ENCODE data around the gene HIRIP3. TPM values are rescaled to one million over a fixed set of nuclear protein-coding genes. Genes with fewer than 3 reads are reported as not detected.

Gene HIRIP3
- total and polyA plus RNA-seq, 2 donors = 14.8 to 19.9 TPM

GRCh38 chr16:30030841-30031413 lies 35.5 kb upstream of the HIRIP3 start, which contains the start of gene TLCD3B:
TSS of gene TLCD3B (minus strand) at chr16:30031271. CDS start at chr16:30030527, 744 bp downstream.
- no peak for DNase-seq (ENCODE audit: low read depth in 6 of 9, low spot score in 9 of 9)
- peaks cover 0 to 10% of the 10 kb centered on the region in 2 donors for H3K9me3 ChIP-seq (ENCODE audit: control insufficient read depth in 2 of 2, insufficient read depth in 1 of 2, low read length in 1 of 2)
- peak within 1 kb of the TSS in 1 of 2 donors; percentile 25 for H3K4me3 ChIP-seq (ENCODE audit: low read length in 2 of 2)
- H3K36me3 ChIP-seq (ENCODE audit: control insufficient read depth in 2 of 2, insufficient read depth in 2 of 2, low read length in 1 of 2) = peaks cover 0 to 2% of the 10 kb centered on the region in 2 donors
- peaks cover 0 to 10% of the 10 kb centered on the region in 2 donors for H3K4me1 ChIP-seq (ENCODE audit: control insufficient read depth in 2 of 2, insufficient read depth in 2 of 2, low read length in 2 of 2)
- 1% methylated on average over 27 of the region's 27 CpGs for WGBS
- peaks cover 37 to 77% of the 10 kb centered on the region in 2 donors for H3K27me3 ChIP-seq (ENCODE audit: control insufficient read depth in 2 of 2, insufficient read depth in 1 of 2, low read length in 1 of 2)
- H3K27ac ChIP-seq (ENCODE audit: low read depth in 1 of 2, low read length in 1 of 2) = no peak within 1 kb of the TSS

- peaks cover 0 to 10% of the 10 kb centered on the region in 2 donors for H3K9me3 ChIP-seq (ENCODE audit: control insufficient read depth in 2 of 2, insufficient read depth in 1 of 2, low read length in 1 of 2)
- H3K27ac ChIP-seq (ENCODE audit: low read depth in 1 of 2, low read length in 1 of 2) = no peak overlapping the region
- peaks cover 37 to 81% of the 10 kb centered on the region in 2 donors for H3K27me3 ChIP-seq (ENCODE audit: control insufficient read depth in 2 of 2, insufficient read depth in 1 of 2, low read length in 1 of 2)
- peaks cover 0 to 10% of the 10 kb centered on the region in 2 donors for H3K4me1 ChIP-seq (ENCODE audit: control insufficient read depth in 2 of 2, insufficient read depth in 2 of 2, low read length in 2 of 2)
- H3K36me3 ChIP-seq (ENCODE audit: control insufficient read depth in 2 of 2, insufficient read depth in 2 of 2, low read length in 1 of 2) = peaks cover 0 to 2% of the 10 kb centered on the region in 2 donors
- no peak overlapping the region for H3K4me3 ChIP-seq (ENCODE audit: low read length in 2 of 2)
- DNase-seq (ENCODE audit: low read depth in 6 of 9, low spot score in 9 of 9) = no peak
- WGBS = 27% methylated on average over 23 of the region's 23 CpGs
These were observed 34.7 kb upstream of the HIRIP3 start for GRCh38 chr16:30030011-30030685.

GRCh38 chr16:30028438-30029076 lies 33.1 kb upstream of the HIRIP3 start:
- WGBS = 21% methylated on average over 18 of the region's 18 CpGs
- H3K27ac ChIP-seq (ENCODE audit: low read depth in 1 of 2, low read length in 1 of 2) = no peak overlapping the region
- DNase-seq (ENCODE audit: low read depth in 6 of 9, low spot score in 9 of 9) = no peak
- no peak overlapping the region for H3K4me3 ChIP-seq (ENCODE audit: low read length in 2 of 2)
- H3K9me3 ChIP-seq (ENCODE audit: control insufficient read depth in 2 of 2, insufficient read depth in 1 of 2, low read length in 1 of 2) = peaks cover 0 to 10% of the 10 kb centered on the region in 2 donors
- peaks cover 37 to 92% of the 10 kb centered on the region in 2 donors for H3K27me3 ChIP-seq (ENCODE audit: control insufficient read depth in 2 of 2, insufficient read depth in 1 of 2, low read length in 1 of 2)
- peaks cover 0 to 10% of the 10 kb centered on the region in 2 donors for H3K4me1 ChIP-seq (ENCODE audit: control insufficient read depth in 2 of 2, insufficient read depth in 2 of 2, low read length in 2 of 2)
- H3K36me3 ChIP-seq (ENCODE audit: control insufficient read depth in 2 of 2, insufficient read depth in 2 of 2, low read length in 1 of 2) = peaks cover 0 to 2% of the 10 kb centered on the region in 2 donors

GRCh38 chr16:30027588-30028437 lies 32.4 kb upstream of the HIRIP3 start:
- Histone ChIP-seq H3K27me3 (ENCODE audit: control insufficient read depth in 2 of 2, insufficient read depth in 1 of 2, low read length in 1 of 2) (peaks cover 37 to 97% of the 10 kb centered on the region in 2 donors), H3K4me1 (ENCODE audit: control insufficient read depth in 2 of 2, insufficient read depth in 2 of 2, low read length in 2 of 2) (peaks cover 0 to 10% of the 10 kb centered on the region in 2 donors), H3K9me3 (ENCODE audit: control insufficient read depth in 2 of 2, insufficient read depth in 1 of 2, low read length in 1 of 2) (peaks cover 0 to 10% of the 10 kb centered on the region in 2 donors), H3K4me3 (ENCODE audit: low read length in 2 of 2) (no peak overlapping the region), H3K27ac (ENCODE audit: low read depth in 1 of 2, low read length in 1 of 2) (no peak overlapping the region), H3K36me3 (ENCODE audit: control insufficient read depth in 2 of 2, insufficient read depth in 2 of 2, low read length in 1 of 2) (peaks cover 0 to 2% of the 10 kb centered on the region in 2 donors)
- 55% methylated on average over 13 of the region's 13 CpGs for WGBS
- DNase-seq (ENCODE audit: low read depth in 6 of 9, low spot score in 9 of 9) = no peak

GRCh38 chr16:30026449-30026848 lies 31.0 kb upstream of the HIRIP3 start:
- peaks cover 34 to 87% of the 10 kb centered on the region in 2 donors for H3K27me3 ChIP-seq (ENCODE audit: control insufficient read depth in 2 of 2, insufficient read depth in 1 of 2, low read length in 1 of 2)
- 94% methylated on average over 18 of the region's 18 CpGs for WGBS
- no peak overlapping the region for H3K27ac ChIP-seq (ENCODE audit: low read depth in 1 of 2, low read length in 1 of 2)
- H3K36me3 ChIP-seq (ENCODE audit: control insufficient read depth in 2 of 2, insufficient read depth in 2 of 2, low read length in 1 of 2) = peaks cover 0 to under 1% of the 10 kb centered on the region in 2 donors
- peaks cover 0 to 11% of the 10 kb centered on the region in 2 donors for H3K4me1 ChIP-seq (ENCODE audit: control insufficient read depth in 2 of 2, insufficient read depth in 2 of 2, low read length in 2 of 2)
- no peak overlapping the region for H3K4me3 ChIP-seq (ENCODE audit: low read length in 2 of 2)
- DNase-seq (ENCODE audit: low read depth in 6 of 9, low spot score in 9 of 9) = no peak
- H3K9me3 ChIP-seq (ENCODE audit: control insufficient read depth in 2 of 2, insufficient read depth in 1 of 2, low read length in 1 of 2) = peaks cover 0 to 13% of the 10 kb centered on the region in 2 donors

GRCh38 chr16:30025574-30025973 lies 30.2 kb upstream of the HIRIP3 start:
- 80% methylated on average over 7 of the region's 7 CpGs for WGBS
- H3K4me3 ChIP-seq (ENCODE audit: low read length in 2 of 2) = no peak overlapping the region
- H3K36me3 ChIP-seq (ENCODE audit: control insufficient read depth in 2 of 2, insufficient read depth in 2 of 2, low read length in 1 of 2) = no peaks in the 10 kb centered on the region
- H3K9me3 ChIP-seq (ENCODE audit: control insufficient read depth in 2 of 2, insufficient read depth in 1 of 2, low read length in 1 of 2) = peaks cover 0 to 15% of the 10 kb centered on the region in 2 donors
- H3K27ac ChIP-seq (ENCODE audit: low read depth in 1 of 2, low read length in 1 of 2) = no peak overlapping the region
- H3K27me3 ChIP-seq (ENCODE audit: control insufficient read depth in 2 of 2, insufficient read depth in 1 of 2, low read length in 1 of 2) = peaks cover 27 to 87% of the 10 kb centered on the region in 2 donors
- peaks cover 0 to 15% of the 10 kb centered on the region in 2 donors for H3K4me1 ChIP-seq (ENCODE audit: control insufficient read depth in 2 of 2, insufficient read depth in 2 of 2, low read length in 2 of 2)
- DNase-seq (ENCODE audit: low read depth in 6 of 9, low spot score in 9 of 9) = no peak

GRCh38 chr16:30025156-30025555 lies 29.7 kb upstream of the HIRIP3 start:
- peaks cover 0 to 13% of the 10 kb centered on the region in 2 donors for H3K9me3 ChIP-seq (ENCODE audit: control insufficient read depth in 2 of 2, insufficient read depth in 1 of 2, low read length in 1 of 2)
- H3K27me3 ChIP-seq (ENCODE audit: control insufficient read depth in 2 of 2, insufficient read depth in 1 of 2, low read length in 1 of 2) = peaks cover 23 to 87% of the 10 kb centered on the region in 2 donors
- H3K36me3 ChIP-seq (ENCODE audit: control insufficient read depth in 2 of 2, insufficient read depth in 2 of 2, low read length in 1 of 2) = no peaks in the 10 kb centered on the region
- no peak overlapping the region for H3K4me3 ChIP-seq (ENCODE audit: low read length in 2 of 2)
- 79% methylated on average over 20 of the region's 20 CpGs for WGBS
- peaks cover 0 to 12% of the 10 kb centered on the region in 2 donors for H3K4me1 ChIP-seq (ENCODE audit: control insufficient read depth in 2 of 2, insufficient read depth in 2 of 2, low read length in 2 of 2)
- DNase-seq (ENCODE audit: low read depth in 6 of 9, low spot score in 9 of 9) = no peak
- no peak overlapping the region for H3K27ac ChIP-seq (ENCODE audit: low read depth in 1 of 2, low read length in 1 of 2)

GRCh38 chr16:30024451-30024850 lies 29.0 kb upstream of the HIRIP3 start:
- Histone ChIP-seq H3K27me3 (ENCODE audit: control insufficient read depth in 2 of 2, insufficient read depth in 1 of 2, low read length in 1 of 2) (peaks cover 17 to 86% of the 10 kb centered on the region in 2 donors), H3K4me1 (ENCODE audit: control insufficient read depth in 2 of 2, insufficient read depth in 2 of 2, low read length in 2 of 2) (peaks cover 0 to 12% of the 10 kb centered on the region in 2 donors), H3K36me3 (ENCODE audit: control insufficient read depth in 2 of 2, insufficient read depth in 2 of 2, low read length in 1 of 2) (no peaks in the 10 kb centered on the region), H3K9me3 (ENCODE audit: control insufficient read depth in 2 of 2, insufficient read depth in 1 of 2, low read length in 1 of 2) (peaks cover 0 to 9% of the 10 kb centered on the region in 2 donors), H3K27ac (ENCODE audit: low read depth in 1 of 2, low read length in 1 of 2) (no peak overlapping the region), H3K4me3 (ENCODE audit: low read length in 2 of 2) (no peak overlapping the region)
- 90% methylated on average over 16 of the region's 16 CpGs for WGBS
- no peak for DNase-seq (ENCODE audit: low read depth in 6 of 9, low spot score in 9 of 9)

Measured in thymus (tissue), 11 donors.